HG02588 (cell line): Measurements from ENCODE around the gene HOXD8.

ENCODE experiments used
- ATAC-seq: cut with Tn5 transposase; IDR thresholded peaks from one replicate; pipeline ENCODE4 v1.9.1; 2021; ENCODE audit warnings: mild to moderate bottlenecking, moderate library complexity; ENCODE audit not compliant: unreplicated experiment

The HOXD8 gene

DNA sequence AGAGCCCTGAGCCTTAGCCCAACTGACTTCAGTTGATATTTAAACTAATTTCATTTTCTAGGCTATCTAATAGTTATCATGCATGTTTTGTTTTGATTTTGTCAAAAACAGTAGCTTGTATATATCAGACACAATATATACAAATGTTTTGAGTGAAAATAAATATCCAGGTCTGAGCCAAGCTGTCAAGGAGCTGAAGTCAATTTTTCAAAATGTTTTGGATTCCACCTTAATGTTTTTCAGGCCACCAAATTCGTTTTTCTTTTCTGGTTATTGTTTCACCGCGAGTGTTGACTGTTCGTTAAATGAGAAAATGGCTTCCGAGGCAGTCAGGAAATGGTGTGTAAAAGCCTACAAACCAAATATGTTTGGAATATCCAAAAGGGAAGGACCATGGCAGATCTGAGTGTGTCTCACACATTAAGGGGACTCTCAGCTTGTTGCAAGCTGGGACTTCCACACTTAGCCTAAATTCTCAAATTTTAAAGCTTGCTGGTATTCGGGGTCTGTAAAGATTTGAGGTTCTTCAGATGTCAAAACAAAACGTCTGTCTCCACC is 27.1 kb upstream of the HOXD8 start:
- no peak for ATAC-seq

- no peak for ATAC-seq
Measured at GRCh38 chr2:176103194-176103593, 26.3 kb upstream of the HOXD8 start.

DNA sequence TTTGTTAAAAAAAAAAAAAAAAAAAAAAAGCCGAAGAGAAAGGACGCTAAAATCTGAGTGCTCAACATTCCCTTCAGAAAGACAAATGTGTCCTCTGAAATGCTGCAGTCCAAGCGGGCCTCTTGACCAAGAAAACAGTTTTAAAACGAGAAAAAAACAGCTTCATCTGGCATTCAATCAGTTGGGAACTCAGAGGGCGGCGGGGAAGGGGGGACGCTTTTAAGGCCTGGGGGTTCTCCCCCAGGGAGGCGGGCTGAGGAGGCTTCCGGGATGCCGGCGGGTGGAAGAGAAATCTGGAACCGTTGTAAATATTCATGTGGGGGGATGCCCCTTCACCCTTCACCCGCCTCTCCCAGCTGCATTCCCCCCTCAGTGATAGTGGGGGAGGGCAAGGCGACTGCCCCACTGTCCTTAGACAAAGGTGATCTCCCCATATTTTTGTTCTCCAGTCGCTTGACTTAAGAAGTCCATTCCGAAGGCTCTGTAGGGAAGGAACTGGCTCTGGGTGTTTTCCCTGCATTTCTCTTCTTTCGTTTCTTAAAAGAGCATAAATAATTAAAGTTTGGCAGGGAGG is 25.7 kb upstream of the HOXD8 start:
- ATAC-seq: no peak

DNA sequence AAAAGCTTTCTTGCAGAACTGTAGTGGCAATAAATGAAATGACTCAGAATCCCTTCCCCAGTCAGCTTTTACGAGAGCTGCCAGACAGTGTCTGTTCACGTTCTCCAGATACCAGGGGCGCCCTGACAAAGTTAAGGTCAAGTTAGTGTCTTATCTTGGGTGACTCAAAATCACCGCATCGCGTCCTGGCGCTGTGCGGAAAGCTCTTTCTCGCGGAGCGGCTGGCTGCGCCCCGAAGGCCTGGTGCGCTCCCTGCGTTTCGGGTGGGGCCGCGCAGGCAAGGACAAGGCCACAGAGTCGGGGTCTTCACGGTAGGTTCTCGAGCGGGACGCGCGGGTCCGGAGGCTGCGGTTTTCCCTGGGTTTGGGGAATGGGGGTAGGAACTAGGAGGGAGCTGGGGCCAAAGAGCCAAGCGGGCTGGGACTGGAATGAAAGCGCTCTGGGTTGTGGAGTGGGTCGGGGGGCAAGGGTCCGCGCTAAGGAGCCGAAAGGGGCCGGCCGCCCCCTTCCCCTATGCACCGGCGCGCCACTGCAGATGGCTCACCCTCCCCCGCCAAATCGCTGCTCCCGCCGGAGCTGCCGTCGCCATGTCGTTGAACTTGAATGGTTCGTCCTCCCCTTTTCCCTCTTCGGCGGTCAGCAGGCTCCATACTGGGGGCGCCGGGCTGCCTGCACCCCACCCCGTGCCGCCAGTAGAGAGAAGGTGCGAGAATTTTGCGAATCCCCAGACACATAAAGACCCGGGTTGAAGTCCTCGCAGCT is 25.0 kb upstream of the HOXD8 start:
- no peak for ATAC-seq

GRCh38 chr2:176105078-176105729 is 24.3 kb upstream of the HOXD8 start:
- no peak for ATAC-seq

DNA sequence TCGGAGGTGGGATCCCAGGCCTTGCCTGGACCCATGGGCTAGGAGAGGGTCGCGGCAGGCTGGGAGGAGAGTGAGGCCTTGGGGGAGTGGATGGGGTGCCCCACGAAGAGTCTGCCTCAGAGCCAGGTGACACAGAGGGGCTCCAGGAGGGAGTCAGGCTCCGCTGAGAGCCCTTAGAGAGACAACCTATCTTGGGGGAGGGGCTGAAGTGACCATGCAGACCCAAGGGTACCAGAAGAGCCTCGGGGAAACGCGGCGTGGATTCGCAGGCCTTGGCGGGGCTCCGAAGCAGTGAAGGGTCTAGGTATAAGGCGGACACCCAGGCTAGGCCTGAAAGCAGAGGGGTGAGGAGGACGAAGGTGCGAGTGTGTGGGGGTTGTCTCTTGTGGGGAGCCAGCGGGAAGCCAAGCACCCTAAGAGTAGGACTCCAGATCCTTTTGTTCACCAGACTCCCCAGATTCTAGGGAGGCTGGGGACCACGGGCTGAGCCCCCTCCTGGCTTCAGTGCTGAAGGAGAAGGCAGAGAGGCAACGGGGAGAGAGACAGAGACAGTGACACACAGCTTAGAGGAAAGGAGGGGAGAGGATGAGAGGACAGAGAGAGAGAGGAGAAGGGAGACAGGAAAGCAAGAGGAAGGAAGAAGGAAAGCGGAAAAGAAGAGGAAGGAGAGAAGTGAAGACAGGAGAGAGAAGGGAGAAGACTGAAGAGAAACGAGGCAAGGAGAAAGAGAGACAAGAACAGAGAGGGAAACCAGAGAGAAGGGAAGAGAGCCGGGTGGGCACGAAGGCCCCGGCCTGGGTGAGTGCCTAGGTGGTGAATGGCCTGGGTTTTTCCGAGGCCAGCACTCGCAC is 23.6 kb upstream of the HOXD8 start:
- ATAC-seq: no peak

- no peak for ATAC-seq
Measured at GRCh38 chr2:176106581-176107539, 22.6 kb upstream of the HOXD8 start, which contains the start of gene HOXD11. TSS of gene HOXD11 (plus strand) at chr2:176107280. CDS start at chr2:176107356, 76 bp downstream.

GRCh38 chr2:176107731-176108181 is 21.7 kb upstream of the HOXD8 start:
- no peak for ATAC-seq

- no peak for ATAC-seq
Measured at GRCh38 chr2:176109192-176109901, 20.2 kb upstream of the HOXD8 start.

DNA sequence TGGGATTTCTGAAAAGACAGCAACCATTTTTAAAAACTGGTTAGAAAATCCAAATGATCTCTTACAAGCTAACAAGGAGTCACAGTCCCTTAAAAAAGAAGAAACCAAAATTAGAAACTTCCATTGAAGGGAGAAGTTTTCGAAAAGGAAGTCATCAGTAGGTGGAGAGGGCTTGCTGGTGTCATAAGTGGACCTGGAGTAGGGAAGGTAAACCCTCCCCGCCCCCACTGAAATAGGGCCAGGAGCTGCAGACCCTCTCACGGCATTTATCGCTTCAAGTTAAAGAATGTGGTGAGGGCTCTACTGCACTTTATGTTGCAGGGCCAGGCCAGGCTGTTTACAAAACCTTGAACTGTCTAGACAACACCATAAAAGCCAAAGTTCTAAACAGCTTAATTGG is 19.6 kb upstream of the HOXD8 start:
- no peak for ATAC-seq

DNA sequence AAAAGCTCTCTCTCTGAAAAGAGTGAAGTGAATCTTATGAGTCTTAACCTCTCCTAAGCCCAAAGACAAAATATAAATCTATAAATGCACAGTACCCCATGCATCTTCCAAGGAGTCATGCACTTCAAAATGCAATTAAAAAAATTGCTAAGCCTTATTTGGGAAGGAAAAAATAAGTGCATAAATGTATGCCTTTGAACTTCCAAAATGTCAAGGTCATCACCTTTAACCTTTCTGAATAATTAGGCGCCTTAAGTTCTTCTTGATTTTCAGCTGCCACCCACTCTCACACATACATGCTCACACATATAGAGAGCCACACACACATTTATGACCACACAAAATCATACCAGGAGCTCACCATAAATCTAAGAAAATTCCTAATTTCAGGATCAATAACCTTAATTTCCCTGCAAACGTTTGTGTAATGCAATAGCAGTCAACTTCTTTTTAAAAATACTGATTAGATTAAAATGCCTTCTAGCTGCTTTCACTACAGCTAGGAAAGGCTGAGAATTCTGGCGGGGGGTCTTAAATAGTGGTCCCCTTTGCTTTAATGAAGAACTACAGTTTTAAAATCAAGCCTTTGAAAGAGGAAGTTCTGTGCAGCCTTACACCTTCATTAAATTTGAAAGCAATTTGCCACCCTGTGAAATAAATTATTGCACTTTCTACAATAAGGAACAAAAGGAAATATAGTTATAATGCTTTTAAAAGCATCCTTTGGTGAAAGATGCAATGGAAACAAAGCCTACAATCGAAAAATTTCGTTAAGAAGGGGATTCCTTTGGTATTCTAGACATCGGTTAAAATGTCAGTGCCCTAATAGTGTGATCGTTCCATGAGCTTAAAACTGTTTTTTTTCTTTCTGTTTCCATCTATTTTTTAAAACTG is 18.8 kb upstream of the HOXD8 start:
- ATAC-seq: no peak

GRCh38 chr2:176111309-176111663 is 18.2 kb upstream of the HOXD8 start:
- no peak for ATAC-seq

DNA sequence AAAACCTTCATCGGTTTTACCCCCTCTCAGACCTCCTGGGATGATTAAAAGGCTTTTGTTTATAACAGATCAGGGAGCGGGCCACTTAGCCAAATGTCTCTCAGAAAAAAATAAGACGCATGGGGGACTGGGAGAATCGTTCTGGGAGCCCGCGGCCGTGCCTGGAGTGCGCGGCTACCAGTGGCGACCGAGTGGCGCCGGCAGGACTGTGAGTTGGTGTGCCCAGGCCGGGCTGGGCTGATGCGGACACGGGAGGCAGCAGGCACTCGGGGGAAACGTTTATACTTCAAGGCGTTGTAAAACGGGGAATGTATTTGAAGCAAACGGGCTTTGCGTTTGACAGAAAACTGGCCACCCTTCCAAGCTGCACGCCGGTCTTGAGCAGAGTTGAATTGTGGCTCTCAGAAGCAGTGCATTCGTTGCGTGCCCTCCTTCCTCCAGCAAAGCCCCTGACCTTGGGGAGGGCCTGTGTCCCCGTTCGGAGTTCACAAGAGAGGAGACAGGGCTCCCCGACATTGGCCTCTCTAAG is 17.6 kb upstream of the HOXD8 start:
- ATAC-seq: no peak

DNA sequence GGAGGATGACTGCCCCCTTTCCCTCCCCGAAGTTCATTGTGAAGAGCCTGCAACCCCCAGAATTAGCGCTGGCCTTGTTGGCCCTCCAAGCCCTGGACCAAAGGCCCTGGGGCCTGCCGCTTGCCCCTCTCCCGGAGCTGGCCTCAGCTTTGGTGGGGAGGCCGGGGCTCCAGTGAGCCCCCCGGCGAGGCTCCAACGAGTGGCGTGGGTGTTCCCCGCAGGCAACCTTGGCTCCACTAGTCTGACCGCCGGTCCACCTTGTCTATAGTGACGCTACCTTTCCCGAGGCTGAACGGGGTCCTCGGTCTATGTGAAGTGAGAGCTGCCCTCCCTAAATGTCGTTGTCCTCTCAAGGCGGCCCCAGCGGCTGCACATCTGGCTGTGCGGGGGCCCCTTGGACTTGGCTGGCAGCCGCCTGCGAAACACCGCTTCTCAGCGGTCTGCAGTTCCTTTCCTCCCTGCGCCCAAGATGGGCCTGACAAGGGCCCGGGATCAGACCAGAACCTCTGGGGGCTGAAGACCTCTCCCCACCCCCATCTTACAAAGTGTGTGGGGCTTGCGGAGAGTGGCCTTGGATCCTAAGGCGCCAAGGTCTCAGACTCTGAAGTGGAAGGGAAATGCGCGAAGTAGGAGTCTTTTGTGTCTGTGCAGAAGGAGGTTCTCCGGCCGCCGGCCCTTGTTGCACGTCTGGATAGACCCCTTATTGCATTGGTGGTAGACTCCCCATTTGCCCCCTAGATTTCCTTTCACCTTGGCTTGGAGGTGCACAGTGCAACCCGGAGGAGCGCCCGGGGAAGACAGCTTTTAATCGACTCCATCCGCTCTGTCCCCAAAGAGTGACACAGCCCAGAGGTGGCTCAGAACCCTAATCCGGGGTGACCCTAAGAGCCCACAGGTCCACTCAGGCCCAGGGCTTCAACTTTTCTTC is 16.9 kb upstream of the HOXD8 start:
- ATAC-seq: no peak

DNA sequence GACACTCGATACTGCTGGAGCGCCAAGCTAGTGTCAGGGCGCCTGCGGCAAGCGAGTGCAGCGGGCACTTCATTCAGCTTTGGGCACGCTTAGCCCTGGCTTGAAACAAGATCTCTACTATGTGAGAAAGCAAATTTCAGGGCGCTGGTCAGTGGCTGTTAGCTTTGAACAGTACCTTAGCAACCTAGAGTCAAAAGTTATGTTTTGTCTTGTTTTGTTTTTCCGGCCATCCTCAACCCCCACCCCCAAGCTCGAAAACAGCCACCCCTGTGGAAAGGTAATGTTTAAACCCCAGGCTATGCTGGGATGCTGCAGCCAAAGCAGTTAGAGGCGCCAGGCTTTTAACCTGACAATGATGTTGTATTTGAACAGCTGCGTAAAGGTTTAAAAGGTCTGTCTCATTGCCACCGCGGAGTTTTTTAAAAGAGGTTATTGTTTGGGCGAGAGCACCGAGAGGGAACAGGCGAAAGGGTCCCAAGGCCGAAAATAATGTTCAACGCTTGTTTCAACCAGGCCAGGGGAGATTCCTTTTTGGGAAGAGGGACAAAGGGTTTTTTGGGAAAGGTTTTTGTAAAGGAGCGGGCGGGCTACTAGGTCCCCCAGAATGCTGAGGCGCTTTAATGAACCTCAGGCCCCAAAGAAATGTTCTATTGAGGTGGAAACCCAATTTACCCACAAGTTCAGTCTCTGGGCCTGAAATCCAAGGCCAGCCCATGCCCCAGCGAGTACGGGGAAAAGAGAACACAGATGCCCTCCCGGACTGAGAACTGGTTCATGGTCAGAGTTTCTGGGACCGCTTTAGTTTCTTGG is 15.2 kb upstream of the HOXD8 start:
- ATAC-seq: no peak
